RKO (cell line): Measurements from ENCODE around the gene COL26A1.
"Not testable (repeated sequence)": the region's sequence is repeated elsewhere in the genome, so short reads cannot be mapped to it uniquely, and the experiment has no call there.

Source experiments
- DNase-seq: peaks from one replicate; pipeline ENCODE4 v3.0.0-alpha.2; 2016; ENCODE audit warnings: low spot score

The COL26A1 gene

DNA sequence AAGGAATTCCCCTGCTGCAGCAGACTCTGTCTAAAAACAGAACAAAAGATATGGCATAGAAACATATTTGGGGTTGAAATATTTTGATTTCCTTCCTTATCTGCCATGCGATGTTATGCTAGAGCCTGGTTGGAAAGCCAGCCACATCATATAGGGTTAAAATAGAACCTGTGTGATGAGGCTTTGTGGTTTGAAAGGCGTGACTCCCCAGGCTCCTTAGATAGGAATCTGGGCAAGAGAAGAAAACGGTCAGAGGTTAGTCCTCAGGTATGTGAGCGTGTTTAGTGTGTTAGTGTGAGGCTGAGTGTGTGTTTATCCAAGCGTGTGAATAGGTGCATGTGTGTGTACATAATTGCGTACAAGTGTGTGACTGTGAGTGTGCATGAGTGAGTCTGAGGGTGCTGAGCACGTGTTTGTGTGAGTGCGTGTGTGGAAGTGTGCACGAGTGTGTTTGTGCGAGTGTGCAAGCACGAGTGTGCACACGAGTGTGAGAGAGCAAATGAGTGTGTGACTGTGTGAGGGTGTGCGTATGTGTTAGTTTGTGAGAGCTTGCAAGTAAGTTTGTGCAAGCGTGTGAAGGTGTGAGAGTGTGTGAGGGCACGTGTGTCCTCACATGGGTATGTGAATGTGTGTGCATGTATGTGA is 79.9 kb downstream of the COL26A1 start:
- DNase-seq: no peak

DNA sequence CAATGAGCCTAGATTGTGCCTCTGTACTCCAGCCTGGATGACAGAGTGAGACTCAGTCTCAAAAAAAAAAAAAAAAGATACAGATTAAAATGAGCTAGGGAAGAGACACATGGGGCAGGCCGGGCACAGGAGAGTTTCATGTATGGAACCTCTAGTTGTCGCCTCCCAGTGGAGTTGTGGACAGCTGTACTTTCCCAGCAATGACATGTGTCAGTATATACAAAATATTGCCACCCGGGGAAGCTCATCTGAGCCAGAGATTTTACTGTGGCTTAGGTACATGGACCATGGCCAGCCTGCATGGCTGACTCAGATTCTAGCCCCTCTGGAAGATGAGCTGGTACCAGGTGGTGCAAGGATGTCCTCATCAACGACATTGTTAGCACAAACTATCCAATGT is 87.4 kb downstream of the COL26A1 start:
- no peak for DNase-seq

DNA sequence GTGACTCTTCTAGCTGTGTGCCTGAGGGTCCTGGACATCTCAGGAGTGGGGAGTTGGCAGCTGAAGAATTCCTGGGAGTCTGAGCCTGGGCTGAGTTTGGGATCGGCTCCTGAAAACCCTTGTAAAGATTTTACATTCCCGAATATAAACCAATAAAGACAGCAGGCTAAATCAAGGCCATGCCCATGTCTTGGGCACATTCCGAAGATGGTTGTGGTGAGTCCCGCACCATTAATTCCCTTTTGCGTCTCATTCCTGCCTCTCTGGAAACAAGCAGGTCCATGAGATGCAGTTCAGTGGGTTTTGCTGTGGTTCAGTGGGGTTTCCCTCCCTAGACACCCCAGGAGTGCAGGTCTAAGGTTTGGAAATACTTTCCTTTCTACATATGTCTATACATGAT is 90.9 kb downstream of the COL26A1 start:
- no peak for DNase-seq

DNA sequence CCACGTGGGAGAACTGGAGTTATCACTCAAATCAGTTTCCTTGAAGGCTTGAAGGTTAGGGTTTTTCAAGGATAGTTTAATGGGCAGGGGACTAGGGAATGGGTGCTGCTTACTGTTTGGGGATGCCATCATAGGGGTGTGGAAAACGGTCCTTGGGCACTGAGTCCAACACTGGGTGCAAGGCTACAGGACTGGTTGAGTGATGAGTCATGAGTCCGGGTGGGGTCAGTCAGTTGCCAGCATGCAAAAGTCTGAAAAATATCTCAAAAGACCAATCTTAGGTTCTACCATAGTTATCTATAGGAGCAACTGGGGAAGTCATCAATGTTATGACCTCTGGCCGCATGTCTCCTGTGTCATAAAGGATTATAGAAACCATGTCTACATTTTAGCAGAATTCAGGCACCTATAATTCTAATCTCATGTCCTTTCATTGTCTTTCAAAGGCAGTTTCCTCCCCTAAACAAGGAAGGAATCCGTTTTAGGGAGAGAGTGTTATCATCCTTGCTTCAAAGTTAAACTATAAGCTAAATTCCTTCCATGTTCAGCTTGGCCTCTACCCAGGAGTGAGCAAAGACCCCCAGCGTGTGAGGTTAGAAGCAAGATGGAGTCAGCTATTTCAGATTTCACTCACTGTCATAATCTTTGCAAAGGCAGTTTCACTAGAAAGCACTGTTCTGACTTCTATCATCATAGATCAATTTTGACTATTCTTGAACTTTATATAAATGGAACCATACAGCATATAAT is 94.5 kb downstream of the COL26A1 start:
- no peak for DNase-seq

DNA sequence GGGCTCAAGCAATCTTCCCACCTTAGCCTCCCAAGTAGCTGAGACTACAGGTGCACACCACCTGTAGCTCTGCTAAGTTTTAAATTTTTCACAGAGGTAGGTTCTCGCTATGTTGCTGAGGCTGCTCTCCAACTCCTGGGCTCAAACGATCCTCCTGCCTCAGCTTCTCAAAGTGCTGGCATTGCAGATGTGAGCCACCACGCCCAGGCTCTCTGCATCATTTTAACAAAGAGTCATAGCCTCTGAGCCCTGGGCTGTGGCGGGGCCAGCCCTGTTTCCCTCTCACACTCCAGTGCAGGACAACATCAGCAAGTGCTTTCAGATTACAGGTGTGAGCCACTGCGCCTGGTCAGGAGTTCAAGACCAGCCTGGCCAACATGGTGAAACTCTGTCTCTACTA is 102.5 kb downstream of the COL26A1 start:
- no peak for DNase-seq

DNA sequence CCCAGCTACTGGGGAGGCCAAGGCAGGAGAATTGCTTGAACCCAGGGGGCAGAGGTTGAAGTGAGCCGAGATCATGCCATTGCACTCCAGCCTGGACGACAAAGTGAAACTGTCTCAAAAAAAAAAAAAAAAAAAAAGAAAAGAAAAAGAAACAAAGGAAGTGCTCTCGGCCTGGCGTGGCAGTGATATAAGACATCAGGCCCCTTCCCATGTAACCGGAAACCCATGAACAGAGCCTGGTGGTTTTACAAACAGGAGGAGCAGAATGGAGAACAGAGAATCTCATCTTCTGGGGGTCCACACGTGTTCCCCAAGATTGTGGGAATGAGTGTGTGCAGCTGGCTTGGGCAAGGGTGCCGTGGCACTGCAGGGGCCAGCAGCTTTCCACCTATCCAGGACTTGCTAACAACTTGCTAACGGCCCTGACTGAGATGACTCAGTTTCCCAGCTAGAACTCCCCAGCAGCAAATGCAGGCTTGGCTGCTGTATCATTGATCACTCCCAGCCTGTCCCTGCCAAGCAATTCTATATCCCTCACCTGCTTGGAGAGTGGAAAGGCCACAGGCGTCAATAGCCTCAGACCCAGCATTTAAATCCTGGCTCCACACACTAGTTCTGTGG is 103.0 kb downstream of the COL26A1 start:
- no peak for DNase-seq

DNA sequence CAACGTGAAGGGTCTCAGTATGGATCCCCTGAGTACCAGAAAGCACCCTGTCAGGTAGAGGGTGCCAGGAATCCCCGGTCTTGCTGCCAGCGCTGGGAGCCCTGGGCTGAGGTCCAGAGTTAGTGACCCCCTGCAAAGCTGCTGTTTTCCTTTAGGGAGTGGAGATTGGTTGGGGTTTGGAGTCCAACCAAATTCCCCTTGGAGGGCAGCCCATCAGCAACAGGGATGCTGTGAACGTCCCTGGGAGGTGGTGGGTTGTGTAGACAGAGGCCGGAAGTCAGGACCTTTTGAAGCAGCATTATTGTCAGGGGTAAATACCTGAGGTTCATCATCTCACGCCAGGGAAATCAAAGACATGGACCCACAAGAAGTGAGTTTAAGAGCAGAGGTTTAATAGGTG is 104.2 kb downstream of the COL26A1 start:
- no peak for DNase-seq

DNA sequence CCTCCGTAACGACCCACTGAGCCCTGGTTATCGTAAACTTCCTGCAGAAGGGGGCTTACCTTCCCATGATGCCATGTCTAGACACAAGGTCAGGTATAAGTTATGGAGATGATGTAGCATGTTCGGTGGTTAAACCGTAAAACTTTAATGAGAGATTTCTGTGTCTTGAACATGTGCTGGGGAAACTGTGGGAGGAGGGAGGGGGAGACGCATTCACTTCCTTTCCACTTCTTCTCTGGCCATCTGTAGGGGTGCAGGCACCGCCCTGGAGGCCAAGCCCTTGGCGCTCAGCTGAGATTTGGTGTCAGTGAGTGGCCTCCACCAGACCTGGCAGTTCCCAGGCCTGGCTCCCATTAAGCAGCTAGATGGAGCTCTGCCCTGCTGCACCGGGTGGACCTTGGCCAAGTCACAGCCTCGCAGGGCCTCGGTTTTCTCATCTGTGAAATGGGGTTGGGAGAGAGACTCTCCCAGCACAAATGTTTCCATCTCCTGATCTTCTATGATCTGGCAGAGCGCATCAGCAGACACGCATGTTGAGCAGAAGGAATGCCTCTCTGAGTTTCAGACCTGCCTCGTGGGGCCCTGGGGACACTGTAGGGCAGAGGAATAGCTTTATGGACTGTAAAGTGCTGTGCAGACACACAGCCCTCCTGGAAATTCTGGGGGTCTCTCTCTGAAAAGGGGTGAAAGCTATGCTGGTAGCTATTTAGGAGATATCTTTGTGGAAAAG is 106.0 kb downstream of the COL26A1 start:
- DNase-seq: no peak

DNA sequence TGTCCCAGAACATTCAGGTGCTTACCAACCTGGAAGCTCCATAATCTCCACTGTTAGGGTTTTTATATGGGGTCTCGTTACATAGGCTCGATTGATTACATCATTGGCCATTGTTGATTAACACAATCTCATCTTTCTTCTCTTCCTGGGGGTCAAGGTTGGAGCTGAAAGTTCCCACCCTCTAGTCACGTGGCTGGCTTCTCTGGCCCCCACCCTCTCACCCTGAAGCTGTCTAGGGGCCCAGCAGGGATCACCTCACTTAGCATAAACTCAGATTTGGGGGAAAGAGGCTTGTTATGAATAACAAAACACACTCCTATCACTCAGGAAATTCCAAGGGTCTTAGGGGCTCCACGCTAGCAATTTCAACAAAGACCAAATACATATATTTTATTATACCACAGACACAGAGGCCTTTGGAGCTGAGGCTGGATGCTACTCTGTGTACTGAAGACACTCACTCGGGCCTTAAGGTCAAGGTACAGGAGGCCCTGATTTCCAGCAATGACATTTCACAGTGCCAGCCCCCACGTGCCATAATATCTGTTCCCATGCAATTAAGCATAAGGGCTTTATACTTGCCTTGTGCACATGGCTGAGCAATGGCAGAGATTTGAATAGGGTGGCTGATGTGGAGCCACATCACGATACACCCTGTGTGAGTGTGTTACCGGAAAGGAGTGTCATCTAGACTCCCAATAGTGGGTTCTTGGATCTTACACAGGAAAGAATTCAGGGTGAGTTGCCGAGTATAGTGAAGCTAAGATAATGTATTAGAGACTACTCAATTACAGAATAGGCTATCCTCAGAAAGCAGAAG is 108.2 kb downstream of the COL26A1 start:
- DNase-seq: no peak

DNA sequence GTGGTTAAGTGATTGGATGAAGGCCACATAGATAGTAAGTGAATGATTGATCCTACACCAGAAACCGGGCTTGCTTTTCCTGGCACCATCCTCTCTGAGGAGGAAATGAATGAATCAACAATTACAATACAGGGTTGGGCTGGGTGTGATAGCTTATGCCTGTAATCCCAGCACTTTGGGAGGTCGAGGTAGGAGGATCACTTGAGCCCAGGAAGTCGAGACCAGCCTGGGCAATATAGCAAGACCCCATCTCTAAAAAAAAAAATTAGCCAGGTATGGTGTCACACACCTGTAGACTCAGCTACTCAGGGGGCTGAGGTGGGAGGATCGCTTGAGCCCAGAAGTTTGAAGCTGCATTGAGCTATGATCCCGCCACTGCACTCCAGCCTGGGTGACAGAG is 111.5 kb downstream of the COL26A1 start:
- no peak for DNase-seq

DNA sequence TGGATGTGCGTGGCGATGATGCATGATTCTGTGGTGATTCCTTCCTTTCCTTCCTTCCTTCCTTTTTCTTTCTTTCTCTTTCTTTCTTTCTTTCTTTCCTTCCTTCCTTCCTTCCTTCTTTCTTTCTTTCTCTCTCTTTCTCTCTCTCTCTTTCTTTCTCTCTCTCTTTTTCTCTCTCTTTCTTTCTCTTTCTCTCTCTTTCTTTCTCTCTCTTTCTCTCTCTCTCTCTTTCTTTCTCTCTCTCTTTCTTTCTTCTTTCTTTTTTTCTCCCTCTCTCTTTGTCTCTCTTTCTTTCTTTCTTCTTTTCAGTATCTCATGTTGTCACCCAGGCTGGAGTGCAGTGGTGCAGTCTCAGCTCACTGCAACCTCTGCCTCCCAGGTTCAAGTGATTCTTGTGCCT is 113.0 kb downstream of the COL26A1 start:
- DNase-seq: not testable (repeated sequence)

DNA sequence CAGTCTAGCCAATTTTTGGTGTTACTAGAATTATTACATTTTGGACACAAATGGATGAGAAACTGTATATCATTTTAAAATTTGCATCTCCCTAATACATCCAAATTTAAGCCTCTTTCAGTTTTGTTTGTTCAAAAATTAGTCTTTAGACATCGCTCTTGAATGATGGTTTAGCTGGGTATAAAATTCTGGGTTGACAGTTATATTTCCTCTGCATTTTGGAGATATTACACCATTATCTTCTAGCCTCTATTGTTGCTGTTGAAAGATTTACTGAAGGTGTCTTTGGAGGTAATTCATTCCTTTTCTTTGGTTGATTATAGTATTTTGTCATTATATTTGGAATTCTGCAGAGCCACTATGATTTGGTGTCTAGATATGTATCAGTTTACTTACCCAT is 116.5 kb downstream of the COL26A1 start:
- DNase-seq: no peak

DNA sequence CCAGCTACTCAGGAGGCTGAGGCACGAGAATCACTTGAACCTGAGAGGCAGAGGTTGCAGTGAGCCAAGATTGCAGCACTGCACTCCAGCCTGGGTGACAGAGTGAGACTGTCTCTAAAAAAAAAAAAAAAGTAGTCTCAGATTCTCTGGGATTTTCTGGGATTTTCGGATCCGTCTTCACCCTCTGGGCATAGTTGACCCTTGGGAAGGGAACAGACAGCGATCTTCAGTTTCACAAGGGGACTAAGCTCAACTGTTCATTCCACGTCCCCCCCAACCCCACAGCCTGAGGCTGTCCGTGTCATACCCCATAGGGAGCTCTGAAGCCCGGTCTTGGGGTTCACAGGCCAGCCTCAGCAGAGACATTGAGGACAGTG is 123.4 kb downstream of the COL26A1 start:
- DNase-seq: not testable (repeated sequence)

DNA sequence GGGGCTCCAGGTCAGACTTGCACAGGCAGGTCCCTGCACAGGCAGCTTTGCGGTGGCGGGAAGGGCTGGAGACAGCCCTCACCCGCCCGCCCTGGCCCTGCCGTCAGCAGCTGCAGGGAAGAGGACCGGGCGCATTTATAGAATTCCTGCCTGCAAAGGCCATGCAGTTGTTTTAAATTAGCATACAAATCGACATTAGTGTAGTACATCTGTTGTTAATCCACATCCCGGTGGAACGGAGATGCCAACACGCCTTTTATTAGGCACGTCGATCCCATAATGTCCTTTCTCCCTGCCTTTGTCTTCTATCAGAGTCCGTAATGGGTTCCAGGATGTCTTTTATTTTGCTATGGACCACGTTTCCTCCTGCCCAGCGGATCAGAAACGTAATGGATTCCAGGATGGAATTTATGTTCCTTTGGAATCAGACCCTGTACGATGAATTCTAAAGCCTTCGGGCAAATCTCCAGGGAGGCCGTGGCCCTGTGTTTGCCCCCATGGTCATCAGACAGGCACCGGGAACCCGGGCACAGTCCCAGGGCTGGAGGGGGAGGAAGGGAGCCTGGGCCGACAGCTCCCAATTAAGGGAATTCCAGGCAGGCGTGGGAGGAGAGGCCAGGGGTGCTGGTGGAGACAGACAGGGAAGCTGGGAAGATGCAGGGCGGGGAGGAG is 123.9 kb downstream of the COL26A1 start:
- no peak for DNase-seq

DNA sequence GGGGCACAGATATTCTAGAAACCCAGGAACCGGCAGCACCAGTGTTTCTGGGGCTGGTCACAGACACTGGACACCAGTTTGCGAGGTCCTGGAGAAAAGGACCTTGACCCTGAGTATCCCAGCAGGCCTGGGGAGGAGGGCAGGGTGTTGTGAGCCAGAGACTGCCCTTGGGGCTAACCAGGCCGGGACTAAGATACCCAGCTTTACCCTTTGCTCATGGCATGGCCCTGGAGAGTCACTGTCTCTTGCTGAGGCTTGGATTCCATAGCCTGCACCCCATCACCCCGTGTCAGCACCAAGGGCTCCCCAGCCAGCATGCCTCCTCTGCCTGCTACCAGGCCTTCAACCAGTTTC is 124.4 kb downstream of the COL26A1 start:
- no peak for DNase-seq

DNA sequence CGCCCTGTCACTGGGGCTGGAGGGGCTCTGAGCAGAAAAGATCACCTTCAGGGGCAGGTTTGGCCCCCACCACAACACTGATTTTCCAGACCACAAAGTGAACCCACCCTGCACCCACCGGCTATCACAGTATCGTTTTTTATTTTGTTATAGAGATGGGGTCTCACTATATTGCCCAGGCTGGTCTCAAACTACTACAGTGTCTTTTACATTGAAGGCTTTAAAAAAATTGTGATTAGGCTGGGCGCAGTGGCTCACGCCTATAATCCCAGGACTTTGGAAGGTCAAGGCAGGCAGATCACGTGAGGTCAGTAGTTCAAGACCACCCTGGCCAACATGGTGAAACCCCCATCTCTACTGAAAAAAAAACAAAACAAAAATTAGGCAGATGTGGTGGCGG is 125.1 kb downstream of the COL26A1 start:
- no peak for DNase-seq

DNA sequence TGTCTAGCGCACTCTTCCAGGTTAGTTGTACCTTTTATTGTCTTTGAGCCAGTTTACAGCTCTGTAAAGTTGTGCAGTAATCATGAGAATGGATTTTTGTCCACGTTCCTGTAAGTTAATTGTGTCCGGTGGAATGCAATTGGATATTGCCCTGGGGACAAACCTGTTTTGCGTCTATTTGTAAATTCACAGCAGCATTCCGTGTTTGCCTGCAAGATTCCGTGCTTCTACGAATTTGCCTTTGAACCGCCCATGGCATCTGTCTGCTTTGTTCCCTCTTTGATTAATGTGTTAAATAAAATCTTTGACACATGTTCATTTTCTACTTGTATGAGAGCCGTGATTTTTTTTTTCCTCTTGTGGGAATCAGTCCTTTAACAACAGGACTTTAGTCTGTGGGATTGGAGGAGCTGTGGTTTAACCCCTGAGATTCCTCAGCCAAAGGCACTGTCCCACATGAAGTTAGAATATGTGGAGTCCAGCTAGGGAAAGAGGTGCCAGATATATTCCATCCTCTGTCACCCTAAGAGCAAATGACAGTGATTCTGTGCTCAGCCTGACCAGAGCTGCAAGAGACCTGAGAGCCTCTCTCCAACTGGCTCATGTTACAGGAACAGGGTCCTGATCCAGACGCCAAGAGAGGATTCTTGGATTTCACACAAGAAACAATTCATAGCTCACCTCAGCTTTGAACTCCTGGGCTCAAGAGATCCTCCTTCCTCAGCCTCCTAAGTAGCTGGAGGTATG is 126.3 kb downstream of the COL26A1 start:
- no peak for DNase-seq

DNA sequence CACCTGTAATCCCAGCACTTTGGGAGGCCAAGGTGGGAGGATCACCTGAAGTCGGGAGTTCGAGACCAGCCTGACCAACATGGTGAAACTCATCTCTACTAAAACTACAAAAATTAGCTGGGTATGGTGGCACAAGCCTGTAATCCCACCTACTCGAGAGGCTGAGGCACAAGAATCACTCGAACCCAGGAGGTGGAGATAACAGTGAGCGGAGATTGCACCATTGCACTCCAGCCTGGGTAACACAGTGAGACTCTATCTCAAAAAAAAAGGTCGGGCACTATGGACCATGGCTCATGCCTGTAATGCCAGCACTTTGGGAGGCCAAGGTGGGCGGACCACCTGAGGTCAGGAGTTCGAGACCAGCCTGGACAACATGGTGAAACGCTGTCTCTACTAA is 127.8 kb downstream of the COL26A1 start:
- DNase-seq: not testable (repeated sequence)

DNA sequence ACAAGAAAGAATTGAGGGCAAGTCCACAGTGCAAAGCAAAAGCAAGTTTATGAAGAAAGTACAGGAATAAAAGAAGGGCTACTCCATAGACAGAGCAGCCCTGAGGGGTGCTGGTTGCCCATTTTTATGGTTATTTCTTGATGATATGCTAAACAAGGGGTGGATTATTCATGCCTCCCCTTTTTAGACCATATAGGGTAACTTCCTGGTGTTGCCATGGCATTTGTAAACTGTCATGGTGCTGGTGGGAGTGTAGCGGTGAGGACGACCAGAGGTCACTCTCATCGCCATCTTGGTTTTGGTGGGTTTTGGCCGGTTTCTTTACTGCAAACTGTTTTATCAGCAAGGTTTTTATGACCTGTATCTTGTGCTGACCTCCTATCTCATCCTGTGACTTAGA is 128.8 kb downstream of the COL26A1 start:
- DNase-seq: not testable (repeated sequence)

DNA sequence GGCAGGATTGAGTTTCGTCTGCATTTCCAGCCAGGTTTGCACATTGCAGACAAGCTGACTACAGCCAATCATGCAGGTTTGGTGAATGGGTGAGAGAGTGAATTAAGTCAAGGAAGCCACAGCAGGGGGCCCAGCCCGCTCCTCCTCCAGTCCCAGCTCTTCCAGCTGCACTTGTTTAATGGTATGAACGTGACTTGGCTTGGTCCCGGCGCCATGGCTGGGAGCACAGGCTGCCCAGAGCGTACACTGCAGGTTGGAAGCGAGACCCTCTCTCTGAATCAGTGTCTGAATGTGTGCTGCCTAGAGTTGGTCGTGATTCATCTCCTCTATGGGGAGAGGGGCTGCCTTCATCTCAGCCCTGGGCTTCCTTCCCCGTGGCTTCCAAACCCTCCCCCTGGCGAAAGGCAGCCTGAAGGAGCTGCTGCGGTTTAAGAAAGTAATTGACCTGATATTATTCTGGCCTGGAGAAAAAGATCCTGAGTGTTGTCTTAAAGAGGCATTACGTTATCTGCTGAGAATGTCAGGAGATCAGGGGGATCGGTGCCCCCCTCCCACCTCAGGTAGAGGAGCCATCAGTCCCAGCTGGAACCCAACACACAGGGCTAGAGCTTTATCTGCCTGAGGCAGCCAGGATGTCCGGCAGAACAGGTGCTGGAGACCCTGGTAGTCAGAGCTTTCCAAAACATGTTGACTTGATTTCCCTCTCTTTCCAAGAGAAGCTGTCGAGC is 132.1 kb downstream of the COL26A1 start:
- DNase-seq: no peak
